SK-MEL-5 (cell line): ENCODE data around the gene ACVR2B. TPM values are rescaled to one million over a fixed set of nuclear protein-coding genes. Genes with fewer than 3 reads are reported as not detected.
A peak's percentile ranks its signal among the peaks of the same experiment; 100 is the strongest.

ENCODE experiments used
- DNase-seq: peaks from one replicate; pipeline ENCODE4 v3.0.0-alpha.2; 2016; ENCODE audit warnings: low read depth, low spot score
- in situ Hi-C: cut with HindIII; loops from 2 replicates; pipeline ENCODE4 v1.10.0; 2016; ENCODE audit warnings: low sequenced_read_pairs, high pct_unique_total_duplicates, low pct_unique_long_range_greater_than_20kb
- total RNA-seq: library from RNA; depleted of rRNA; stranded (reverse); fragments of >200 nt; shearing (Covaris generic); gene quantifications from 2 replicates; pipeline ENCODE4 v1.2.3, GENCODE V29; 2014

ACVR2B gene
- total RNA-seq, 1 experiment from 2014 or later: 7.6 TPM

DNA sequence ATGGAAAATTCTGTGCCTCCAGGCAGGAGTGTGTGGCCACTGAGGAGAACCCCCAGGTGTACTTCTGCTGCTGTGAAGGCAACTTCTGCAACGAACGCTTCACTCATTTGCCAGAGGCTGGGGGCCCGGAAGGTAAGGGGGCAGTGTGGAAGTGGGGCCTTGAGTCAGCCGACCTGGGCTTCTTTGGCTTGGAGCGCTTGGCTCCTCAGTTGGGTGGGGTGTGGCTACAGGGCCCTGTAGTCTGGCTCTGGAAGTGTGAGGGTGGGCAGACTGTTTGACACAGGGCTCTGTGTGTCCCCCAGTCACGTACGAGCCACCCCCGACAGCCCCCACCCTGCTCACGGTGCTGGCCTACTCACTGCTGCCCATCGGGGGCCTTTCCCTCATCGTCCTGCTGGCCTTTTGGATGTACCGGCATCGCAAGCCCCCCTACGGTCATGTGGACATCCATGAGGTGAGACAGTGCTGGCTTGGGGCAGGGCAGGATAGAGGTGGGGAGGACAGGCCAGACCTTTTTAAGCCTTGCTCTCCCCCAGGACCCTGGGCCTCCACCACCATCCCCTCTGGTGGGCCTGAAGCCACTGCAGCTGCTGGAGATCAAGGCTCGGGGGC lies 24.3 kb downstream of the ACVR2B start:
- DNase-seq: no peak
- in situ Hi-C loops: no loop called here

DNA sequence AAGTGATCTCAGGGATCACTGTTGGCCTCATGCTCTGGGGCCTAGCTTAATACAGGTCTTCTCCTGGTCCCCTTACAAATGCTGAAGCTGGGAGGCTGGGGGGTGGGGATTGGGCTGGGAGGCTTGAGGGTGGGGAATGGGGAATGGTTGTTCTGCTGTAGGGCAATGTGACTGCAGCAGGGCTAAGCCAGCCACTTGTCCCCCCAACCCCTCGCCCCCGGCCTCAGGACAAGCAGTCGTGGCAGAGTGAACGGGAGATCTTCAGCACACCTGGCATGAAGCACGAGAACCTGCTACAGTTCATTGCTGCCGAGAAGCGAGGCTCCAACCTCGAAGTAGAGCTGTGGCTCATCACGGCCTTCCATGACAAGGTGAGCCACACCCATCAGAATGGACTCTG lies 25.2 kb downstream of the ACVR2B start:
- DNase-seq: no peak
- in situ Hi-C loops: no loop called here

DNA sequence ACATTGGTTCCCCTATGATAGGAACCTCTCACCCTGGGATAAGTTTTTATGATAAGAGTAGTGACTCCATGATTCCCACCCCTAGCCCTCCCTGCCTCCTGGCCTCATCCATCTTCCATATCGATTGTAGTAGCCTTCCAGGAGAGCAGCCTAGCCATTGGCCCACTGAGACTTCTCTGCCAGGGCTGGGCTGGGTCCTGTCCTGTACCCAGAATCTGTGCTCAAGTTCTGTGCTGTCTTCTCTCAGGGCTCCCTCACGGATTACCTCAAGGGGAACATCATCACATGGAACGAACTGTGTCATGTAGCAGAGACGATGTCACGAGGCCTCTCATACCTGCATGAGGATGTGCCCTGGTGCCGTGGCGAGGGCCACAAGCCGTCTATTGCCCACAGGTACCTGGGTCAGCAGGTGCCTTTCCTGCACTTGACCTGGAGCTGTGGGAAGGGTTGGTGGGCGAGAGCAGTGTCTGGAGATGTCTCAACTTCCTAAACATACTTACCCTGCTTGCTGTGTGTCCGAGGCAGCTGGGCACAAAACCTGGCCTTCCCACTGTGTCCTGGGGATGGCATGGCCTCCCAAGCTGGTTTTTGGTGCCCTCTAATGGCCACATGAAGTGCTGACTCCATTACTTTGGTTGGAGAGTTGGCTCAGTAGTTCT lies 25.9 kb downstream of the ACVR2B start:
- DNase-seq: peak; percentile 79
- in situ Hi-C loops: no loop called here

- in situ Hi-C loops: no loop called here
- DNase-seq: no peak
These were observed 26.4 kb downstream of the ACVR2B start for GRCh38 chr3:38480093-38480445.

- in situ Hi-C loops: no loop called here
- no peak for DNase-seq
These were observed 27.2 kb downstream of the ACVR2B start for GRCh38 chr3:38480930-38481329.

DNA sequence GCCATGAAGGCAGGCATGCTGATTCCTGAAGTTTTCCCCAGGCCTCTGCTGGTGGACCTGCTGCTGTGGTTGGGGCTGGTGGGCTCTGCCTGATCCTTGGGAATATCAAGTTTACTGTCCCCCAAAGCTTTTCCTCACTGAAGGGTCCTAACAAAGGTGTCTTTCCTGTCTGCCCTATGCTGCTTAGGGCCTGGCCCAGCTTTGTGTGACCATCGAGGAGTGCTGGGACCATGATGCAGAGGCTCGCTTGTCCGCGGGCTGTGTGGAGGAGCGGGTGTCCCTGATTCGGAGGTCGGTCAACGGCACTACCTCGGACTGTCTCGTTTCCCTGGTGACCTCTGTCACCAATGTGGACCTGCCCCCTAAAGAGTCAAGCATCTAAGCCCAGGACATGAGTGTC lies 29.3 kb downstream of the ACVR2B start:
- in situ Hi-C loops: no loop called here
- DNase-seq: no peak

DNA sequence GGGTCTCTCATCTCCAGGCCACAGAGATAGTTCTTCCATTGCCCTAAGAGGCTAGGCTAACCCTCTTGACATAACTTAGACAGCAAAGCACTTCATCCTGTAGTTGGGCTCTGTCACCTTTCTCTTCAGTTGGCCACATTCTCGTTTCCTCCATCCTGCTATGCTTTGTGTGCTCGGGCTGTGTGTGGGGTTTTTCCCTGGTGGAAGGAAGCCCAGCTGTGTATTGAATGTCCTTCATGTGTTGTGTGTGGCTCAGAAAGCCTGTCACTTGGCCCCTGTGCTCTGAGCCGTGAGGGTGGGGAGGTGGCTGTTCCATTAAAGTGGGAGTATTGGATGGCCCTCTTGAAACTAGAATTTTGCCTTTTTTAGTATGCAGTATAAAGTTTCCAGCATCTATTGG lies 33.6 kb downstream of the ACVR2B start:
- in situ Hi-C loops: no loop called here
- no peak for DNase-seq

GRCh38 chr3:38488949-38489348 lies 35.3 kb downstream of the ACVR2B start:
- DNase-seq: no peak
- in situ Hi-C loops: no loop called here

GRCh38 chr3:38489766-38490165 lies 36.1 kb downstream of the ACVR2B start:
- DNase-seq: no peak
- in situ Hi-C loops: no loop called here

DNA sequence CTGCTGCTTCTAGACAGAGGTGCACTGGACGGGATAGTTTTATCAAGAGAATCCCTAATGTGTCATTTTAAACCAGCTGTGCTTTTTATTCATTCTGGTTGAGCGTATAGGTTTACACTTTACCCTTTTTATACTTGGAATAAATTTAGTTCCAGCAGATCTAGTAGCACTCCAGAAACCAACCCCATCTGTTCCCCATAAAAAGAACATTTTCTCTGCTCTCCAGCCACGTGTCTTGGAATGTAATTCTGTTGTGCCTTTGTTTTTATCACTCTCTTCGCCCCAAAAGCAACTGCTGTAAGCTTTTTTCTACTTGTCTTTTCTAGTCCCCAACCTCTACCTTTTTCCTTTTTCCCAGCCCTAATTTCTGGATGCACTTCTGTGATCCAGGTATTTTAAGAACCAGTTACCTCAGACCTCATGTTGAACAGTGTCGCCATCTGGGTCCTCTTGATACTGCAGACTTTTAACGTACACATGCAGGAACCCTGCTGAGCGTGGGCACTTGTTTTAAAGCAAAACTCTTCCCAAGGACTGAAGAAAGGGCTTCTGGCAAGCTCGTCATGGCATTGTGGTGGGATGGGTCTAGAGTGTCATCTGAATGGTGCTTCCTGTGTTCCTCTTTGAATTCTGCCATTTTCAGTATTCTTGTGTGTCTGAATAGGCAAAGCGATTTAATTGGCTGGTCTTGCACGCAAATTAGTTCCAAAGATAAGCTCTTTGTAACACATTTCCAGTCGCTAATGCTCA lies 36.8 kb downstream of the ACVR2B start:
- no peak for DNase-seq
- in situ Hi-C loops: no loop called here

DNA sequence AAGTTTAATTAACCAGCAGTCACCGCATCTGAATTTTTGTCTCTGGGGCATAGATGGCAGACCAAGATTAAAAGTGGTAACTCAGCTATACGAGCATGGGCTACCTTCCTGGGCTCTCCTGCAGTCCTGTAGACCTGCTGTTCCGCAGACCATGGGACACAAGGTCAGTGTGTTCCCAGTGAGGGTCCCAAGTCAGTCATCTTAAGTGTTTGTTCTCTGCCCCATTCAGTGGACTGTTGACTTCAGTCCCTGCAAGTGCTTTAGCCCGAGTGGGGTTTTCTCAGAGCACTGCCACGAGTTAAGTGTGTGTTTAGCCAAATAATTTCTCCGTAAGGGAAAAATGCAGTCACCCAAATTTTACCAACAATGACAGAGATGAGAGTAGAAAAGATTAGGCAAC lies 37.5 kb downstream of the ACVR2B start:
- no peak for DNase-seq
- in situ Hi-C loops: no loop called here

DNA sequence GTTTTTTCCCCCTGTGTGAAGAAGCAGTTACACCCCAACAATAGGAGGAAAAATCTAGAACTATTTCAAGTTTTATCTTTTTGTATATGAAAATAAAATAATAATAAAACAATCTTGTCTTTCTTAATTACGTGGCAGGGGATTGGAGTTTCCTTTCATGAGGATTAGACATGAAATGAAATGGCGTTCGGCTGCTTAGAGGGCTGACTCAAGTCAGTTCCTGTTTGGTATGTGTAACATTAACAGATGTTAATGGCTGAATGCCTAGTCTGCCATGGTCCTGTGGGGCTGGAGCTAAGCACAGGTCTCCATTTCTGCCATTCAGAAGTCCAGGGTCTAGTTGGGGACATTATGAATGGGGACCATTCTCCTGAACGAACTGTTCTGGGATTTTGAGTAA lies 39.3 kb downstream of the ACVR2B start:
- in situ Hi-C loops: no loop called here
- DNase-seq: no peak

DNA sequence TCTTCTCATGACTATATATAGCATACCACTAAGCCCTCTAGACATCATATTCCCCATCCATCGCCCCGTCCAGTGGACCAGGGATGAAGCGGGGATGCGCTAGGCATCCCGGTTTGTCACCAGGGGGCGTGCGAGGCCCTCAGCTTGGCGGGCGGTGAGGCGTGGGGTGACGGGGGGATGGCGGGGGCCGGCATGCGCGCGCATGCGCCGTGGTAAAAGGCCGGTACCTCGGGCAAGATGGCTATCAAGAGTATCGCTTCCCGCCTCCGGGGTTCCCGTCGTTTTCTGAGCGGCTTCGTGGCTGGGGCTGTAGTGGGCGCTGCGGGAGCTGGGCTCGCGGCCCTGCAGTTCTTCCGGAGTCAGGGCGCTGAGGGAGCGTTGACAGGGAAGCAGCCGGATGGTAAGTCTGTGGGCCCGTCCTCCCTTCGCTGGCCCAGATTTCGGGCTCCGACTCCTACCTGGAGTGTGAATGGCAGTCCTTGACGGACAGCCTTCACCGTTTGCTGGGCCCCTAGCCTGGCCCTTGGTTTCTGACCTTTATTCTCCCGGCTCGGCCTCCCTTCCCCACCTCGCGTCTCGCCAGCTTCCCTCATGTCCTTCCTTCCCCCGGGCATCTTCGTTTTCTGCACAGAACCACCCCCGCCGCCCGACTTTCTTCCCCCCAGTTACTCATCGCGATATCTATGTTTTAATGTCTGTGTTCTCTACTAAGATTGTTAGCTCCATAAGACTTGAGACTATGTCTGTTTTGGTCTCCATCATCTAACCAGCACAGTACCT lies 42.6 kb downstream of the ACVR2B start, which contains the start of gene EXOG:
TSS of gene EXOG (plus strand) at position 210 of the 780 bp plus-strand sequence. CDS start at position 238, 28 bp downstream.
- peak; percentile 92 for DNase-seq
- in situ Hi-C loops: no loop called here

- in situ Hi-C loops: no loop called here
- no peak for DNase-seq
These were observed 43.3 kb downstream of the ACVR2B start for GRCh38 chr3:38497031-38497430.

GRCh38 chr3:38500688-38501417 lies 47.2 kb downstream of the ACVR2B start:
- in situ Hi-C loops: loop anchor here (25.0 kb wide), 1 partner anchor 161 kb away; no protein-coding TSS in a partner anchor
- DNase-seq: no peak

- DNase-seq: no peak
- in situ Hi-C loops: loop anchor here (25.0 kb wide), 1 partner anchor 155 kb away; no protein-coding TSS in a partner anchor
These were observed 53.4 kb downstream of the ACVR2B start for GRCh38 chr3:38507120-38507519.

DNA sequence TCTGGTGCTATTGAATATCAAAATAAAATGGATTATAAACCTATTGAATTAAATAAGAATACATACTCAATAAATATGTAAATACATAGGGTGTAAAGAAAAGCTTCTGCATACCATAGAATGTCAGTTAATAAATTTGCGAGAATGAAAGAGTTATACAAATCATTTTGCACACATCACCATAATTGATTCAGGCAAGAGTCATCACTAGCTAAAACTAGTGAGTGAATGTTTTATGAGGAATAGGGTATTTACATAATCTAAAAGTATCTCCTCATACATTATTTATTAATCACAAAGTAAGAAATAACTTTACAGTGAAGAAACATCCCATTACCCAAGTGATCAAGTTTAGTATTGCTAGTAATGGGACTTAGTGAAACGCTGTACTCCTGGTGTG lies 56.0 kb downstream of the ACVR2B start:
- in situ Hi-C loops: loop anchor here (25.0 kb wide), 1 partner anchor 153 kb away; no protein-coding TSS in a partner anchor
- no peak for DNase-seq
